Lower leg skin (tissue), 3 donors: ENCODE measurements around the gene SLC35D1.

ENCODE experiments used
- POLR2A ChIP-seq, 2 donors: fragments of 450-650 bp; IDR thresholded peaks; one replicate each; pipeline ENCODE4 v1.6.1; 2016 to 2017; ENCODE audit warnings: antibody characterized with exemption in 2 of 2, mild to moderate bottlenecking in 1 of 2, moderate library complexity in 1 of 2
- TF ChIP-seq, protein P1 (sequence below), 3 donors: fragments of 450-650 bp; IDR thresholded peaks; one replicate each; pipeline ENCODE4 v1.5.1; 2016; ENCODE audit warnings: antibody characterized with exemption in 3 of 3, mild to moderate bottlenecking in 3 of 3, moderate library complexity in 2 of 3

DNA sequence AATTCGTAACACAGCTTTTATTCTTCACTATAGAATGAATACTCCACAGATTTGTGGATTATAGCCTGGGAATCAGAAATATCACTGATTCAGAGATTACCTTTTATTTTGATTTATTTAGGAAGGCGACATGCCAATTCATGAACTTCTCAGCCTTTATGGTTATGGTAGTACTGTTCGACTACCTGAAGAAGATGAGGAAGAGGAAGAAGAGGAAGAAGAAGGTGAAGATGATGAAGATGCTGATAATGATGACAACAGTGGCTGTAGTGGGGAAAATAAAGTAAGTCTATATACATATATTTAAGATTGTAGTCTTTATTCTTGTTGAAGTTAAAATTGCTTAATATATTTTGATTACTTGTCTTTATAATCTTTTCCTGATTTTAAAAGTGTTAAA is 96.0 kb downstream of the SLC35D1 start:
- TF ChIP-seq, protein P1, sequence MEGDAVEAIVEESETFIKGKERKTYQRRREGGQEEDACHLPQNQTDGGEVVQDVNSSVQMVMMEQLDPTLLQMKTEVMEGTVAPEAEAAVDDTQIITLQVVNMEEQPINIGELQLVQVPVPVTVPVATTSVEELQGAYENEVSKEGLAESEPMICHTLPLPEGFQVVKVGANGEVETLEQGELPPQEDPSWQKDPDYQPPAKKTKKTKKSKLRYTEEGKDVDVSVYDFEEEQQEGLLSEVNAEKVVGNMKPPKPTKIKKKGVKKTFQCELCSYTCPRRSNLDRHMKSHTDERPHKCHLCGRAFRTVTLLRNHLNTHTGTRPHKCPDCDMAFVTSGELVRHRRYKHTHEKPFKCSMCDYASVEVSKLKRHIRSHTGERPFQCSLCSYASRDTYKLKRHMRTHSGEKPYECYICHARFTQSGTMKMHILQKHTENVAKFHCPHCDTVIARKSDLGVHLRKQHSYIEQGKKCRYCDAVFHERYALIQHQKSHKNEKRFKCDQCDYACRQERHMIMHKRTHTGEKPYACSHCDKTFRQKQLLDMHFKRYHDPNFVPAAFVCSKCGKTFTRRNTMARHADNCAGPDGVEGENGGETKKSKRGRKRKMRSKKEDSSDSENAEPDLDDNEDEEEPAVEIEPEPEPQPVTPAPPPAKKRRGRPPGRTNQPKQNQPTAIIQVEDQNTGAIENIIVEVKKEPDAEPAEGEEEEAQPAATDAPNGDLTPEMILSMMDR (IDR thresholded peaks at IDR 0.05) = no peak
- TF ChIP-seq POLR2A (IDR thresholded peaks at IDR 0.05) = no peak
